Central memory CD4-positive, alpha-beta T cell (primary cell): ENCODE measurements around the gene GALR2.
"Not testable (repeated sequence)": the region's sequence is repeated elsewhere in the genome, so short reads cannot be mapped to it uniquely, and the experiment has no call there.

ENCODE experiments used
- DNase-seq: peaks from one replicate; pipeline ENCODE4 v3.0.0; 2022

GALR2 gene

GRCh38 chr17:76050538-76051467, 23.8 kb upstream of the GALR2 start:
- DNase-seq = no peak

- DNase-seq = no peak
Observed at GRCh38 chr17:76051561-76051960, 23.0 kb upstream of the GALR2 start.

GRCh38 chr17:76053246-76054111, 21.1 kb upstream of the GALR2 start:
- no peak for DNase-seq

GRCh38 chr17:76054112-76054476, 20.5 kb upstream of the GALR2 start:
- DNase-seq = no peak

GRCh38 chr17:76056882-76057281, 17.7 kb upstream of the GALR2 start:
- DNase-seq = no peak

GRCh38 chr17:76058264-76058663, 16.3 kb upstream of the GALR2 start:
- DNase-seq = not testable (repeated sequence)

GRCh38 chr17:76063875-76064546, 10.6 kb upstream of the GALR2 start:
- DNase-seq = peak; percentile 54

GRCh38 chr17:76065775-76066174, 8.8 kb upstream of the GALR2 start:
- DNase-seq = no peak

- no peak for DNase-seq
Observed at GRCh38 chr17:76071531-76072147, 2.9 kb upstream of the GALR2 start.

- DNase-seq = peak; percentile 73
Observed at GRCh38 chr17:76072148-76072858, 2.3 kb upstream of the GALR2 start, which contains the start of gene SRP68. Gene SRP68 (minus strand): TSS chr17:76072517. CDS start chr17:76072491, 26 bp downstream.

- DNase-seq = no peak
Observed at GRCh38 chr17:76075364-76076145, 974 bp downstream of the GALR2 start.

- DNase-seq = no peak
Observed at GRCh38 chr17:76076146-76076764, 1.7 kb downstream of the GALR2 start.

GRCh38 chr17:76076765-76077583, 2.4 kb downstream of the GALR2 start:
- DNase-seq = peak; percentile 69

GRCh38 chr17:76077584-76078110, 3.1 kb downstream of the GALR2 start:
- no peak for DNase-seq

- not testable (repeated sequence) for DNase-seq
Observed at GRCh38 chr17:76078370-76078769, 3.8 kb downstream of the GALR2 start.

- no peak for DNase-seq
Observed at GRCh38 chr17:76078860-76079534, 4.4 kb downstream of the GALR2 start, which contains the start of gene ZACN. Gene ZACN (plus strand): TSS chr17:76079182. CDS start chr17:76079265, 83 bp downstream.

GRCh38 chr17:76079535-76079955, 5.0 kb downstream of the GALR2 start:
- no peak for DNase-seq

- DNase-seq = no peak
Observed at GRCh38 chr17:76079956-76080767, 5.6 kb downstream of the GALR2 start.
